Caki2 (cell line): Measurements from ENCODE around the gene HOXD11. TPM values are rescaled to one million over a fixed set of nuclear protein-coding genes. Genes with fewer than 3 reads are reported as not detected.

ENCODE experiments used
- DNase-seq: peaks from one replicate; pipeline ENCODE4 v3.0.0-alpha.2; 2015; ENCODE audit warnings: low read depth
- in situ Hi-C: cut with HindIII; loops from 2 replicates; pipeline ENCODE4 v1.10.0; 2016; ENCODE audit warnings: low sequenced_read_pairs, low pct_unique_long_range_greater_than_20kb, mixed read lengths
- total RNA-seq: library from RNA; depleted of rRNA; stranded (reverse); fragments of >200 nt; shearing (Covaris generic); gene quantifications from 2 replicates; pipeline ENCODE4 v1.2.3, GENCODE V29; 2014; ENCODE audit warnings: low replicate concordance

The HOXD11 gene
- total RNA-seq, 1 experiment from 2014 or later: 3.7 TPM

DNA sequence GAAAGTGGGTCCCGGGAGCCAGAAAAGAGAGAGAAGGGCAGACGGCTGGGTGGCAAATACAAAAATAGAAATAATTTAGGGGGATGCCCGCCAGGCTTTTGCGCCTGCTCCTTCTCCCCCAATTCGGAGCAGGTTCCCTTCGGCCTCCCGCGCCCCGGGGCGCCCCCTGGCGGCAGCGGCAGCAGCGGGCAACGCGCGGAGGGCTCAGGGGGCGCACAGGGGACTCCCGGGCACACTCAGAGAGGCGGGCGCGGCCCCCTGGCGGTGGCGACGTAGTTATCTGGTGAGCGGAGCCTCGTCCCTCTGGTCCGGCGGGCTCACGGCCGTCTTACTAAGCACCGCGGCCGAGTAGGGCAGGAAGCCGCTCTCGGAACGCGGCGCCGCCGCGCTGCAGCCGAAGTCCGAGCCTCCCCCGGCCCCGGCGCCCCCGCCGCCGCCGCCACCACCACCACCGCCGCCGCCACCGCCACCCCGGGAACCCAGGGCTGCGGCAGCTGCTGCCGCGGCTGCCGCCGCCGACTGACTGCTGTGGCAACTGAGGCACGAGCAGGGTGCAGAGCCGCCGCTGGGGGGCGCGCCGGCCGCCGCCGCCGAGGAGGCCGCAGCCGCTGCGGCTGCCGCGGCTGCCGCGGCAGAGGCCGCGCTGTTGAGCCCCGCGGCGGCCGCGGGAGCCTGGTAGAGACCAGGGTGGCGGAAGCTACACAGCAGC is 27.1 kb upstream of the HOXD11 start:
- in situ Hi-C loops: no loop called here
- DNase-seq: no peak

DNA sequence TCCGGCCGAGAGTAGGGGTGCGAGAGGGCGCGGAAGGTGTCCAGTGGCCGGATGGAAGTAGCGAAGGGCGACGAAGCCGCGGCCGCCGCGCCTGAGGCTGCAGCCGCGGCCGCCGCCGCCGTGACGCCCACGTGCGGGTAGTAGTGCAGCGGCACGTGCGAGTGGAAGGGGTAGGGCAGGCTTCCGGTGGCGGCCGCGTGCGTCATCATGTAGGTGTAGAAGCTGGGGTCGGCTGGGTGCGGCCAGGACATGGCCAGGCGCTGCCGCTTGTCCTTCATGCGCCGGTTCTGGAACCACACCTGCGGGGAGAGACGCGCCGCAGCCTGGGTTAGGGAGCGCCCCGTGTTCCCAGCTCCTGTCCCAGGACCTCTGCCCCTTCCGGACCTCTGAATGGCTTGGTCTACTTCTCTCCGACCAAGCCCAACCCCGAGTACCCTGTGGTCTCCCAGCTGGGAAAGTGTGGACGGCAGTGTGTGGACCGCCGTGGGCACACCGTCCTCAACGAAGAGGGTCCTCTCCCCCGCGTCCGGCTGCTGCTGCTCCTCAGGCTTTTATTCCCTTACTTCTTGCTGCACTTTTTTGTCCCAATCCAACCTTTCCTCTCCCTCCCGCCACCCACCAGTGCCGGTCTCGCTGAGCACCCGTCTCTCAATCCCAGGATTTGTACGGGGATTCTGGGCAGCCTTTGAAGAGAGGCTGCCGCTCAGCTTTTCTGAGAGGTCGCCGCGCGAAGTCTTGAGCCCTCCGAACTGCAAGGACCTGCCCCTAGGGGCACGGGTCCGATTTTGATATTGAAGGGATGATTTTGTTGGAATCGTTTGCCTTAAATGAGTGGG is 26.3 kb upstream of the HOXD11 start:
- no peak for DNase-seq
- in situ Hi-C loops: no loop called here

GRCh38 chr2:176081376-176081836 is 25.7 kb upstream of the HOXD11 start:
- in situ Hi-C loops: no loop called here
- no peak for DNase-seq

DNA sequence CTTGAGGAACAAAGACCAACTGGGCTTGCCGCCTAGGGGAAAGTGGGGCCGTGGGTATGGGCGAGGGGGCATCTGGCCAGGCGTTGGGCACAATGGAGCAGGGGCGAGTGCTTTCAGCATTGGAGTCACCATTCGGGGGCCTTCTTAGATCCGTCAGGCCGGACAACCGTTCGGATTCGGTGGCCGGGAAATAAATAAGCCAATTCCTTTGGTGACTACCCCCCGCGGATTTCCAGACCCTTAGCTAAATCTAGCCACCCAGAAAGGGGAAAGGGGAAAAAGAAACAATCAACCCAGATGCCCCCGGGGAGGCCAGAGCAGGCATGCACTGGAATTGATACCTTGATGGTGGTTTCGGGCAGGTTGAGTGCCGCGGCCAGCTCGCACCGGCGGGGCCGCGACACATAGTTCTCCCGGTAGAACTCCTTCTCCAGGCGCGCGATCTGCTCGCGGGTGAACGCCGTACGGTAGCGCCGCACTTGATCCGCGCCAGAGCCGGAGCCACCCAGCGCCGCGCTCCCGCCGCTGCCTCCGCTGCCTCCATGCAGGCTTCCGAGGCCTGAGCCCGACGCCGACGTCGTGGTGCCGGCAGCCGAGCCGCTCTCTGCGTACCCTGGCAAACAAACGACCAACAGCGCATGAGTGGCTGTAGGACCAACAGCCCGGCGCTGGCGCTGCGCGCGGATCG is 25.1 kb upstream of the HOXD11 start:
- in situ Hi-C loops: no loop called here
- no peak for DNase-seq

- in situ Hi-C loops: no loop called here
- no peak for DNase-seq
Observed at GRCh38 chr2:176082525-176082823, 24.6 kb upstream of the HOXD11 start.

DNA sequence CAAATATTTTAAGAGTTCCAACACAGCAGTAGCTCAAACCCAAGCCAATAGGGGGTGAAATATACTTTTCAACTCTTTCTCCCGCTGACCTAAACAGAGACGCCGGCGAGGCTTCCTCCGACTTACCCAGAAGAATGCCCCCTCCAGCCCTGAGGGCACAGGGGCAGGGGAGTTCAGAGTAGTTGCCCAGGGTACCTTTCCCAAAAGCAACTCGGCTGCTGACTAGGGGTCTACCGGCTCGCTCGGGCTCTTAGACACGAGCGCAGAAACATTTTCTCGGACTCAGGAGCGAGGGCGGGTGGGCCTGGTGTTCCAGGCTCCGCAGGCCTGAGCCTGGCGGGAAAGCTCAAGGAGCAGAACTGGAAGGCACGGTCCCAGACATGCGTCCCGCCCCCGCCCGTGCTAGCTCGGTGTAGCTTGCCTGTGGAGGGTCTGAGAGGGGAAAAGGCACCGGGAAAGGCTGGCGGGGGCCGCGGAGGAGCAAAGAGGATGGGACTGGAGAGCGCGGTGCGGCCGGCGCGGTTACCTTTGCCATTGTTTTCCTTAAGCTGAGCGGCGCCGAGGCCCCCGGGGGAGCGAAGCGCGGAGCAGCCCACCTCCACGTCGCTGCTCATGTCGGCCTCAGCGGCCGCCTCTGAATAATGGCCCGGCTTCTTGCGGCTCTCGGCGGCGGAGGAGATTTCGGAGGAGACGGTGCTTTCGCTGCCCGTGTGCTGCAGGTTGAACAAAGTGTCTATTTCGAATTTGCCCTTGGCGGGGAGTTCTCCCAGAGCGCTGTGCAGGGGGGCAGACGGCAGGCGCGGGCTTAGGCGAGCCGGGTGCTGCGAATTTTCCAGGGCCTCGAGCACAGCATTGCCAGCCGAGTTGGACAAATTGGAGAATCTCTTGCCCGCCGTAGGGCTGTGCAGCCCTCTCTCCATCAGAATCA is 24.0 kb upstream of the HOXD11 start:
- in situ Hi-C loops: no loop called here
- no peak for DNase-seq

GRCh38 chr2:176083796-176084261 is 23.3 kb upstream of the HOXD11 start, which contains the start of gene EVX2:
TSS of gene EVX2 (minus strand) at chr2:176083962. CDS start at chr2:176083776, 186 bp downstream.
- no peak for DNase-seq
- in situ Hi-C loops: no loop called here

- in situ Hi-C loops: no loop called here
- no peak for DNase-seq
Observed at GRCh38 chr2:176084611-176085119, 22.4 kb upstream of the HOXD11 start.

DNA sequence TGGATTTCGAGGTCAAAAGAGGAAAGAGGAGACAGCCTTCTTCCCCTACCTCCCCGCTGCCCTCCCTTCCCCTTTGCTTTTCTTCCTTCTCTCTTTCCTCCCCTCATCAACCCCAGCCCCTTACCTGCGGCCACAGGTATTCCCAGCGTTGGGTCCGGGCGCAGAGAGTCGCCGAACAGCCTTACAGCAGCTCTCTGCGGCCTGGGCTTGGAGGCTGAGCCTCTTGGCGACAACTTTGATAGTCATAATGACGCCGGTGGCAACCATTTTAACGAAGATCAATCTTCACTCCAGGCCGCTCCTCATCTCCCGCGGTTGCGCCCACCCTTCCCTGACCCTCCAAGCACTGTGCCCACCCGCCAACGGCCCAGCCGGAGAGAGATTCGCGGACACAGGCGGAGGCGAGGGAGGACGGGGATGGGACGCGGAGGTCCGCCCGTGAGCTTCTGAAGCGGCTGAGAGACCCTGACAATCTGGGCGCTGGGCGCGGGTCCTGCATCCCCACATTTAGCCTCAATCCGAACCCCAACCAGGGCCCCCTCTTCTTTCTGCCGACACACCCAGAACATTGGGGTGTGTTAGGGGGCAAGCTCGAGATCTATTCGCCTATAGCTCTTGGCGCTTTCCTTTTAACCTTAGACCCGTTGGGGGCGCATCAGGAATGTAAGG is 21.8 kb upstream of the HOXD11 start:
- in situ Hi-C loops: no loop called here
- DNase-seq: no peak

GRCh38 chr2:176085861-176086771 is 21.0 kb upstream of the HOXD11 start:
- DNase-seq: peak; percentile 35
- in situ Hi-C loops: no loop called here

GRCh38 chr2:176087330-176088047 is 19.6 kb upstream of the HOXD11 start:
- in situ Hi-C loops: no loop called here
- DNase-seq: no peak

DNA sequence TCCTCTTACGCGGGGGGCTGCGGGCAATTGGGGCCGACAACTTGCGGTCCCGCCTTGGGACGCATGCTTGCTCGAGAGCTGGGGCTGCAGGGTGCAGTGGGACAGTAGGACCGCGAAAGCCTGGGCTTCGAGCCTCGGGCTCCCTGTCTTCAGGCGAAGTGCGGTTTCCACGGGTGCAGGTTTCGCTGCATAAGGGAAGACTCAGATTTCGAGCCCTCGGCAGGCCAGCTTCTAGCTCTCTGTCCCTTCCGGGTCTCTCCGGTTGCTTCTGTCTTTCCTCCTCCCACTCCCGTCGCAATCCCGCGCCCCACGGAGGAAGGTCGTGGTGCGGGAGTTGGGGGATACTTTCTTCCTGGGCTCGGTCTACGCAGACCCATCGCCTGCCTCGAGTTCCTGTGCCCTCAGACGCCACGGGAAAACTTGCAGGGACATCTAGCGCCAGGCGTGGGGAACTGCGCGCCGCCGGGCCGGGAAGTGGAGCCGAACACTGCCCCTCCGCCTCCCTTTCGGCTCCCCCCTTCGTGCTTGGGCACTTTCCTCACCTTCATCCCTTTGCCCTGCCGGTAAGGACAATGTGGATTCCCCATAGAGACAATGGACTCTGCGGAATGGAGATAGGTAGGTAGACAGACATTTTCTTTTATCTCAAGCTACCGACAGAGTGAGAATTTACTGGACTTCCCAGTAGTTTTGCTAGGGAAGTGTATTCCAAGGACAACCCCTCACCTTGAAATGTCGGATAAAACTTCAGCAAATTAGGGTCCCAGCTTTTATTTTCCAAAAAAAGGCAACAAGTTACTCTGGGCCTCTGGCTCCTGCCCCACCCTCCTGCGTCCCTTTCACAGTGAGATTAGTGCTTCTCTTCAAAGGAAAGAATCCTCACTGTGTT is 18.8 kb upstream of the HOXD11 start:
- in situ Hi-C loops: no loop called here
- peak; percentile 59 for DNase-seq

DNA sequence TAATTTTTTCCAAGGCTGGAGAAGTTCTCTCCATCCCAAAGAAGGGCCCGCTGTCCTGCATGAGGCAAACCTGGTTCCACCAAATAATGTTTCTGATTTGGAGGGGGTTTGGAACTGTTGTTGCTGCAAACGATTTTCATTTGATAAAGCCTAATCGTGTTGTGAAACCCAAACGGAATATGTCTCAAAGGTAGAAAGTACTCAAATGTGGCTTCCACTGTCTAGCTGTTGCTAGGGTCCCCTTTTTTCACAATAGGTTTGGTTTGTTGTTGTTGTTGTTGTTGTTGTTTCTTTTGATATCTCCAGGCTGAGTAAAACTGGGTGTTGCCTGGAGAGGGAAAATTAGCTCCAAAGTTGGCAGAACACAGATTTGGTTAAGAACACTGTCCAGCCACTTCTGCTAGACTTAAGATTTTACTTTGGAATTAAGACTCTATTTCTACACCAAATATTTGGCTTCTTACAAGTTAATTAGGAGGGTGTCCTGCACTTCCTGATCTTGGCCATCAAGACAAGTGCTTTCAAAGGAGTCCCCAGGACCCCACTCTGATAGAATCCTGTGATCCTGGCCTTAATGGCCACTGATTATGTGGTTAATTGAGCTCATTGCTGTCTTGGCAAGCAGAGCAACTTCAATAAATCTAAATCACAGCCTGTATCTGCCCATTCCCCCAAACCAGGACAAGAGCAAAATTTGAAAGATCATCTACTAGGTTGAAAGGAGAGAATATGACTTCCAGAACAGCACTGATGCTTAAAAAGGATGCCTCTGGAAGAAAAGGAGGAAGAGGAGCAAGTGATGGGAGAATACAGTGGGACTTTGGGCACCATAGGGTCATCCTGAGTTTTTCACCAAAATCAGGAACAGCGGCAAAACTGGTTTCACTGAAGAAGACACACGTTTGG is 17.9 kb upstream of the HOXD11 start:
- in situ Hi-C loops: no loop called here

DNA sequence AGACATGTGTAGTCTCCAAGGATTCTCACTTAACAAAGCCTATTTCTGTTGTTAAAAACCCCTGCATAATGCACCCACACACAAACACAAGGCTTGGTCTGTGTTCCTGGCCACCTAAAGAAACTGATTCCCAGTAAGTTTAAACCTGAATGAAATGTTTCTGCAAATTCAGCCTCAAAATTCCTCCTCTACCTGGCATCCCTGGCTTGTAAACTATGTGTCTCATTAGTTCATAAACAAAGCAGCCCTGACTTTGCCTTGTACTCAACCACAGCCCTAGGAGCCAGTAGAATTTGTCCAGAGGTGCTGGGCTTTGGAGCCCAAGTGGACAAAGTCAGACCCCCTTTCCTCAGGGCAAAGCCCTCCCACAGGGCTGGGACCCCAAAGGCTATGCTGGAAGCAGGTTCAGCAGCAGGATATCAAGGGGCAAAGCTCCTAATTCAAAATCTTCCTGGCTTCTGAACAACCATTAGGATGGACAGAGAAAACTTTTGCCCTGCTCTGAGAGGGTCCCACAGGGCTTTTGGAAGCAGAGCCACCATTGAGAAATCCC is 17.2 kb upstream of the HOXD11 start:
- in situ Hi-C loops: no loop called here
- no peak for DNase-seq

More for the DNA sequence above, 17.9 kb upstream of the HOXD11 start:
- DNase-seq: no peak
